DMS114 treated with DMSO at 0.1 percent for 48 hours (cell line): ENCODE measurements around the gene PRDM5.

Experiments used
- DNase-seq: peaks from one replicate; lab custom pipeline; 2025; ENCODE audit not compliant: unreplicated experiment; lab: John Stamatoyannopoulos, UW

PRDM5 gene

DNA sequence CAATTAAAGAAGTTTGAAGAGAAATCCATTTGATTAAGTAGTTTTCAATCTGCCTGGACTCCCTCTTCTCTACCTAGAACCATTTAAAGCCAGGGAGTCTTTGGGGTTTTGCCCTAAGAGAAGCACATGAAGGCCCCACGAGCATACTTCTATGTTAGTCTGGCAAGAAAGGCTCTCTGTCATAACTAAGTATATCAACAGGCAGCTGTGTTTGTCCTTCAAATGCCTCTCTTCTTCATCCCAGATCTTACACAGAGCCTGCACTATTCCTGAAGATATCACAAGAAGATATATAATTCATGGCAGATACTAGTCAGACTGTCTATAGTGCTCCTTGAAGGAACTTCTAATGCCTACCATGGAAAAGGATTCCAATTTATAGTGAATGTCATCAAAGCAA is 206.2 kb downstream of the PRDM5 start:
- DNase-seq, result no peak

DNA sequence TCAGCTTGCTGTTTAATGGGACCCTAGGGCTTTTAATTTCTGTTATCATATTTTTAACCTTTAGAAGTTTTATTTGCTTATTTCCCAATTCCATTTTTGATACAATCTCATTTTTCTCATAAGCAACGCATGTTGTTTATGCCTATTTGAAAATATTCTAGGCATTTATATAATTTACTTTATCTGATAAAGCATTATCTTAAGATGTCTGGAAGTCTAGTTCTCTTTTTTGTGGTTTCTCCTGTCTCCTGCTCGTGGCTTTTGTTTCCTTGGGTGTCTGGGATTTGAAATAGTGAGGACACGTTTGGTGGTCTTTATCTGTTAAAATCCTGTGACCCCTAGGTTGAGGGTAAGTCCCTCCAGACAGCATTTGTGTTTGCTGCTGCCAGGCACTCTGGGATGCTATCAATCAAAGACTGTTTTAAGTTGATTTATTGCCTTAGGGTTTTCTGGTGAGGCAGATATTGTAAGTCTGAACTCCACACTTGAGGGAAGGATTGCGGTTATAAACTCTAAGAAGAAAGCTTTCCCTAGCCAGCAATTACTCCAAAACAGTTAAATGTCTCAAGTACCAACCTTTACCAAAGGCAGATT is 208.0 kb downstream of the PRDM5 start:
- DNase-seq, result no peak

DNA sequence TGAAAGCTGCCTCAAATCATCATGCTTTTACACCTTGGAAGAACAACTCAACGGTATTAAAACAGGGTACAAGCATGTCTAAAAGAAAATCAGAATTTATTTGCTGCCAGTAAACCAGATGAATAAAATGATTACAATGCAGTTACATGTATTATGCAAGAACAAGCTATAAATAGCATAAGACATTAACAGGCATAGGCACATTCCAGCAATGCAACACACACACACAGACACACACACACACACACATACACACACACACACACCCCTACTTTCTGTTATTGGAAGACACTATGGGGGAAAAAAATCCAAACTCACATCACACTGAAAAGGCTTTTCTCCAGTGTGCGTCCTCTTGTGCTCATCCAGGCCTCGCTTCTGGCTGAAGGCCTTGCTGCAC is 212.5 kb downstream of the PRDM5 start:
- no peak for DNase-seq

DNA sequence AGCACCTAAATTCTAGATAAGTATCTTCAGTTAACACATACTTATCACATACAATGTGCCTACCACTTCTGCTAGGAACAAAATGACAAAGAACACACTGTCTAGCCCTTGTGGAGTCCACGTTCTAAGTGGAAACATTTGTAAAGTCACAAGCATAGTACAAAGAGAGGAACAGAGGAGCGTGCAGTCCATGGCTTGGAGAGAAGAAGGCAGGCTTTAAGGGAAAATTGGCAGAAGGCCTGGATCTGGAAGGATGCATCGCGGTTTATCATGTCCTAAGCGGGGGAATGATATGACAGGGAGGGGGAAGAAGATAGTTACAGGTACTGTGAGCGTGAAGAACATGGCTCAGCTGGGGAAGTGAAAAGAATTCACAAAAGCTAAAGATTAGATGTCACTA is 218.0 kb downstream of the PRDM5 start:
- DNase-seq, result no peak

DNA sequence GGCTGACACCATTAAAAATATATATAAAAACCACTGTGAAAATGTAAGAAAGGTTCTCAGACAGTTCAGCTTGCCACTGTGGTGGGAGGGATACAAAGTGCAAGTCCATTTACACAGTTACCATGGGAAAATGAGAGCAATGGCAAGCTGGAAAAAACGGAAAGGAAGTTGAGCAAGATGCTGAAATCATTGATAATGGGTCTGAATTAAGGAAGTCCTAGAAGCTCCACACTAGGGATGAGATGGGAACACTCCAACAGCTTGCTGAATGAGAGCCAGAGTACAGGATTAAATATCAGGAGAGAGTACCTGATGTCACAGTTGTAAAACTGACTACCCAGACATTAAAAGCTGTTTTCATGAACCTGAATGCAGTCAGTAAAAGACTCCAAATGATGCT is 218.6 kb downstream of the PRDM5 start:
- no peak for DNase-seq

DNA sequence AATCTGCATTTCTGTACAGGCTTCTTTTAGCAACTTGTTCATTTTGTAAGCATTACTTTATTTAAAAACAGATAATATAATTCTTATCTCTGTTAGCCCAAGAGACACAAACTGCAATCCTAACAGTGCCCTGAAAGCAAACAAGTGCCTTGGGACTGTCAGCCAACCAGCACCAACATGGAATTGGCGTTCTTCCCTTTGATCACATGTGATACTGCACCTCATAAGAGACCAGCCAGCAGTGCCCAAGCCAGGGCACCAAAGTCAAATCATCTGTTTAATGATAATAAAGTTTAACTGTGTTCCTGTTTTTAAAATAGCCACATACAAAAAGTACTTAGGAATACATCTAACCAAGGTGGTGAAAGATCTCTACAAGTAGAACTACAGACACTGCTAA is 223.2 kb downstream of the PRDM5 start:
- DNase-seq, result no peak

DNA sequence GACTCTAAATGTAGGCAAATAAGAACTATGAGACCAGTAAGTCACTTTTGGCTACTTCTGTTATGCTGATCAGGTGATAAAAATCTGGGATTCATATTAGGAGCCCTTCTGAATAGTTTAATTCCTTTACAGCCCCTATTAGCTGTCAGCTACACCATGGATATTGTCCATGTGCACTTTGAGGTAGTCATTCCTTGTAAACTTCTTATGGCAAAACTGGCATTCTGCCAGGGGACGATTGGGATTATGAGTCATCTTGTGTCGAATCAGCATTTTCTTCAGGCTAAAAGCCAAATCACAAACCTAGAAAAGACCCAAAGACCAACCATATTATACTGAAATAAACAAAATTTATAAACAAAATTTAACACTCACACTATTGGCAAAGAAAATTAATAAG is 227.6 kb downstream of the PRDM5 start:
- no peak for DNase-seq

DNA sequence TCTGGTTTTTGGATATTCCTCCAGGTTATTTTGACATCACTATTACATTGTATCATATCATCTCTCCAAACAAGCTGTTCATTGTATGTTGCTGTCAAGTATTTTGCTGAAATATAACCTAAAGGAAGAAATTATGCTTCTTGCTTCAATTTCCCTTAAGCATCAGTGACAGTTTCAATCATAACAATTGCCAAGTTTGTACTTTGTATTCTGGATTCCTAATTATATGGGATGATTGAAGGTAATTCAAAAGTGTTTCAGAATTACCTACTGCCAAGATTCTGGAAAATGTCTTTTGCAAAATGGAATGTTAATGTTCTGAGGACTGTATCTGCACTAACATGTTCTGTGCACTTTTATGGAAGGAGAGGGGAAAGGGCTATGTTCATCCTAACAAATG is 228.7 kb downstream of the PRDM5 start:
- no peak for DNase-seq

DNA sequence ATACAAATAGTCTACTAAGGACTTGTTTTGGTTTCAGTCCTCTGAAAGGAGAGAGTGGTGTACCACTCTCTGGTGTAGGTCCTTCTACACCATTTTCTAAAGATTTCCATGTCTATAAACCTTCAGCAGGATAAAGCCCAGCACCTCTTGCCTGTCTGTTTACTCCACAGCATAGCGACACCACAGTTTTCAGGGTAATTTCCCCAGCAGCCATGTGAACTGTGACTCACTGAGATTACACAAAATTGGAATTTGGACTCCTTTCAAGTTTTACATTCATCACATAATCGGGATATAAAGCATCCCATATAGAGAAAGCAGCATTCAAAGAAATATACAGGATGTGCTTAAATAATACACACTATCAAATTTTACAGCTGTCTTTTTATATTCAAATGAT is 229.6 kb downstream of the PRDM5 start:
- no peak for DNase-seq

DNA sequence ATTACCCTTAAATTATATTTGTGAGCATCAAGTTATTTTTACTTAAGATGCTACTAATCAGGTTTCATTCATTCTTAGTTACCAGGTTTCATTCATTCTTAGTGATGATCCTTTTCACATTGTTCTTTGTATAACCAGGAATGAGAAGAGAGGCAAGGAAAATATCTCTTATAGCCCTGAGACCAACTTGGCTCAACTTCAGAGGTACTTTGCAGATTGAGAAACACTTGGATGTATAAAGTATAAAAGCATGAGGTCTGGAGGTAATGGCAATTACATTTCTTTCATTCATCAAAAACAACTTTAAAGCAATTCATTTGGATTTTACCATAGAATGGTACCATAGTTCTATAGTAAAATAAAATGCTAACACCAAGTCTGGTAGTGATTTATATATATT is 231.0 kb downstream of the PRDM5 start:
- DNase-seq, result no peak

DNA sequence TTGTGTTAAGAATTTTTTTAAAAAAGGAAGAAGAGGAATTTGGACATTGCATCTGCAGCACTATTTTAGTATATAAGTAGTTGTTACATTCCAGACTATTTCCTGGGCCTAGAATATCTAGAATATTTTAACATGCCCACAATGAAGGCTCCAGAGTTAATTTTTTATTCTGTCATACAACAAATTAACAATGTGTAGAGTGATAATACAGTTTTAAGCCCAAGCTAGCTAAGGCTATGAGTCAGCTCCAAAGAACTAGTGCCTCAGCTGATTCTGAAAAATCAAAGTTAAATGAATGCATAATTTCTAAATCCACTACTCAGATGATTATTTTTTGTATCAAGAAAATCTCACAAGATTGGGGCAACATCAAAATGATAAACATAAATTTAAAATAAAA is 231.4 kb downstream of the PRDM5 start:
- no peak for DNase-seq

DNA sequence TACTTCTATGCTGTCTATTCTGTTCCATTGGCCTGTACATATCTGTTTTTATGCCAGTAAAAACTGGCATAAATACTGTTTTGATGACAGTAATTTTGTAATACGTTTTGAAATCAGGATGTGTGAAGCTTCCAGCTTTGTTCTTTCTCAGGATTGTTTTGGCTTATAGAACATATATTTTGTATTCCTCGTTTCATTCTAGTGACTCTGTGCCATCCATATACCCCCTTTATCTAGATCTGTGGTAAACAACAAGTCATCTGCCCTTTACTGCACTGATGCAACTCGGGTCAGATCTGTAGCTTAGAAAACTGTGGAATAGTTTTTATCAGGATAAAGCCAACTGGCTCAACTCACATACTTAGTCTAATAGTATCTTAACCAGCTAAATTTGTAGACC is 233.7 kb downstream of the PRDM5 start:
- no peak for DNase-seq

DNA sequence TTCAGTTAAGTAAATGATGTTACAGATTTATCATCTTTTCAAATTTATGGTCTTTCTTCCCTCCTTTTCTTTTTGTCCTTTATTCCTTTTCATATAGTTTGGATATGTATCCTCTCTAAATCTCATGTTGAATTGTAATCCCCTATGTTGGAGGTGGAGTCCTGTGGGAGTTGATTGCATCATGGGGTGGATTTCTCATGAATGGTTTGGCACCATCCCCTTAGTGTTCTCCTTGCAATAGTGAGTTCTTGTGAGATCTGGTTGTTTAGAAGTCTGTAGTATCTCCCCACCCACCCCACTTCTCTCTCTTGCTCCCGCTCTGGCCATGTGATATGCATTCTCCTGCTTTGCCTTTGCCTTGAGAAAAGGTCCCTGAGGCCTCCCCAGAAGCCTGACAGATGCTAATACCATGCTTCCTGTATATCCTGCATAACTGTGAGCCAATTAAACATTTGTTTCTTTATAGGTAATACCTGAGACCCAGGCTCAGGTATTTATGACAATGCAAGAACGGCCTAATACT is 236.7 kb downstream of the PRDM5 start:
- DNase-seq, result no peak

DNA sequence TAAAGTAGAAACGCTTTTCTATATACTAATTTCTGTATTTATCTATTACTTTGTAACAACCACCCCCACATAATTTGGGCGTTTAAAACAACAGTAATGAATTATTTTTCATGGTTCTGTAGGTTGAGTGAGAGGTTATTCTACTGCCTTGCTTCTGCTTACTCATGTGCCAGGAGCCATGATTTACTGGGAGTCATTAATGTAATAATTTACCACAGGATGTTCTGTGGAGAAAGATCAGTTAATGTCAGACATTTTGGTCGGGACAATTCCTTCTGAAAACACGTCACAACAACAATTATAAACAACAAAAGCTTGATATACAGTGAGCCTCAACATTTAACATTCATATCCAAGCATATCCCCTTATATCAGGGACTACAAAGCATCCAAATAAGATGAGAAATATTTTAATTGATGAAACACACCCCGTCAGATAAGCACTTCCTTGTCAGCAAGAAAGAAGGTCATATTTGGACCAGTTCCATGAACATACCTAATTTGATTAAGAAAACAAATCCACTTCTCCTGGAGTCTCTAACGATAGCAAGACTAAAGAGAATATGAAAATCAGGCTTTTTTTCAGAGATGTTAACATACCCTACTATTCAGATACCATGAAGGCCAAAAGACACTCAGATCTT is 238.5 kb downstream of the PRDM5 start:
- DNase-seq, result no peak

DNA sequence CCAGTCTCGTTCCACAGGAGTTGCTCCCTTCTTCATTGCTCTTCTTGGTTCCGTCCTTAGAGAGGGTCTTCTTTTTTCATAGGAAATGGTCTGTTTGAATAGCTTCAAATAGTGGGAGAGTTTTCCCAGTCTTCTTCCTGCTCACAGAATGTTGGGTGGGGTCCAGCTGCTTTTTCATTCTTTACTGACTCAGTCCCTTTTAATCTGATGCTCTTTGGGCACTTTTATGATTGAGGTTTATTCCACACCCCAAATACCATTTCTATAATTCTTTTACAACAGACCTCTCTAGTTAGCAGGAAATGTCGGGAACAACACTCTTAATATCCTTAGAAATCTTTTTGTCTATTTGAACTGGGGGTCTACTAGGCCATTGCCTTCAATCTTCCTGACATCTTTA is 239.5 kb downstream of the PRDM5 start:
- no peak for DNase-seq

DNA sequence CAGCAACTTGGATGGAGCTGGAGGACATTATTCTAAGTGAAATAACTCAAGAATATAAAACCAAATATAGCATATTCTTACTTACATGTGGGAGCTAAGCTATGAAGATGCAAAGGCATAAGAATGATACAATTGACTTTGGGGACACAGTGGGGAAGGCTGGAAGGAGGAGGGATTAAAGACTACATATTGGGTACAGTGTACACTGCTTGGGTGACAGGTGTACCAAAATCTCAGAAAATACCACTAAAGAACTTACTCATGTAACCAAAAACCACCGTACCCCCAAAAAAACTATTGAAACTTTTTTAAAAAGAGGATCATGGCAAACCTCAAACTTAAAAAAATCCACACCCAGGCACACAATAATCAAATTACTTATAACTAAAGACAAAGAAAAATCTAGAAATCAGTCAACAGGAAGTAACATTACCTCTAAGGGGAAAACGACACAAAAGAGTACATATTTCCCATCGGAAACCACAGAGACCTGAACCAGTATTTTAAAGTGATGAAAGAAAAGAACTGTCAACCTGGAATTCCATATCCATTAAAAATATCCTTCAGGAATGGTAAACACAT is 241.8 kb downstream of the PRDM5 start:
- DNase-seq, result no peak

DNA sequence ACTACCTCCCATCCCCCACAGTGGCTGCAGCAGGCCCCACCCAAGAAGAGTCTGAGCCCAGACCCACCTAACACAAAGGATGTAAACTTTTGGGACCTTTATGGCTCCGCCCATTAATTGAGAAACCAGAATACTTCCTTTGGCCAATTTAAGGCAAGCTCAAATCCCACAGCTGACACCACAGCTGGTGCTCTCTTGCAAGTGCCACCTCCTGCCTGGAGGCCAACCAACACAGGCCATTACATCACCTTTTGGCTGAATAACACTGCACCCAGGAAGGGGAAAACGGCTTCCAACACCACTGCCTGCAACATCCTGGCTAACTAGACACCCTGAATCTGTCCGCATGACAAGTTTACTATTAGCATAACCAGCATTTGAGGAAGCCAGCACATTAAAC is 248.8 kb downstream of the PRDM5 start:
- no peak for DNase-seq

DNA sequence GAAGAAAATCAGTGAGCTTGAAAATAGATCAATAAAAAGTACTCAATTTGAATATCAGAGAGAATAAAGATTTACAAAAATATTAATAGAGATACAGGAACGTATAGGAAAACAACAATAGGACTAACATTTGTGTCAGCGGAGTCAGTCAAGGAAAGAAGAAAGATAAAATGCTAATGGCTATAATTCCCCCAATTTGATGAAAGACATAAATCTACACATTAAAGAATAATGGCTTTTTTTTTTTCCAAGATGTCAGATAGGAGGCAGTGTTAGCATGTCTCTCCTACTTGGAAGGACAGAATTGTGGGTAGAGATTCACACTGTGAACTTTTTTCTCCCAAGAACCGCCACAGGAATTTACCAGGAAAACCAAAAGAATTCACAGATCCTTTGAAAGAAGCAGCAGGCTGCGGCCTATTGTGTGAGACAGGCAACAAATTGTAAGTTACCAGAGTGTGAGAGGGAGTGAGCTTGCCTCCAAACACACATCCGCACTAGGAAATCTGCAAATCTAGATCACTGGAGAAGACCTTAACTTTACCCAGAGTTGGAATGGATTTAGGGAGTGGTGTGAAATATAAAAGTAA is 249.9 kb downstream of the PRDM5 start:
- DNase-seq, result no peak

DNA sequence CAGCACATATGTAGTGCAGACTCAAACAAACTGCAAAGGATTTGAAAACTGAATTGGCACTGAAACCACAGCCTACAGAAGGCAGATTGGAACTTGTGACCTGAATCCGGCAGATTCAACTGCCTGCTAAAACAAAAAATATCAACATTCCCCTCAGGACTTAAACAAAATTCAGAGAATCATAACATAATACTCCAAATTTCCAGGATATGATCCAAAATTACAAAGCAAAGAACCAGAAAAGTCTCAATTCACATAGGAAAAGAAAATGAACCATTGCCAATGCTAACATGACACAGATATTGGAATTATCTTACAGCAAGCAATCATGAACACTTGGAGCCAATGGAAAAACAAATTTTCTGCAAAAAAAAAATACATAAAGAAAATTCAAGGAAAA is 250.4 kb downstream of the PRDM5 start:
- DNase-seq, result no peak

DNA sequence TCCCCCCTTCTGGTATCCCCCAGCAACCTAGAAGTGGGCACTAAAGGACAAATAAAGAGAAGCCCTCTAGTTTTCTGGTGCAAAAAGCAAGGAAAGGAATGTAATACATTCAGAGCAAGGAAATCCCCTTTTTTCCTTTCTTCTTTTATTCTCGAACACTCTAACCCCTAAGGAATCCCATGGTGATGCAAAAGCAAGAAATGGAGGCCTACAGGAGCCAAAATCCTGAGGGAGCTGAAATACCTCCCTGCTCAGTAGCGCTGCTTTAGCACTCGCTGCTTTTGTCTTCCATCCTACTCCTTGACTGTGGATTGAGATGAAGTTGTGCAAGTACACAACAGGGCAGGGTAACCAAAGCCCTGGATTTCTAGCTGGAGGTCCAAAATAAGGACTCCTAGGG is 251.0 kb downstream of the PRDM5 start:
- DNase-seq, result no peak

DNA sequence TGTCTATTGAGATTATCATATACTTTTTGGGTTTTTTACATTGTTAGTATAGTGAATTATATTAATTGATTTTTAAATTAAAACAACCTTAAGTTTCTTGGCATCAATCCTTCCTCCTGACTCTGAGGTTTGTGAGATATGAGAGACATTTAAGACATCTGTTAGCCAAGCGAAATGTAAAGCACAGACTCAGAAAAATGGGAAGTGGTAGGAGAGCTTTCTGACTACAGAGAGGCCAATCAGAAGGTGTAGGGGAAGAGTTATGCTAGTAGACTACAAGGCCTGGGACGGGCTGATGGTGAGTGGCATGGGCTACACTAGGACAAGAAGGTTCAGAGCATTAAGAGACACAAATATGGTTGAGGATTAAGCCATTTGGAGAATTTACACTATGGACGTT is 255.4 kb downstream of the PRDM5 start:
- DNase-seq, result no peak

DNA sequence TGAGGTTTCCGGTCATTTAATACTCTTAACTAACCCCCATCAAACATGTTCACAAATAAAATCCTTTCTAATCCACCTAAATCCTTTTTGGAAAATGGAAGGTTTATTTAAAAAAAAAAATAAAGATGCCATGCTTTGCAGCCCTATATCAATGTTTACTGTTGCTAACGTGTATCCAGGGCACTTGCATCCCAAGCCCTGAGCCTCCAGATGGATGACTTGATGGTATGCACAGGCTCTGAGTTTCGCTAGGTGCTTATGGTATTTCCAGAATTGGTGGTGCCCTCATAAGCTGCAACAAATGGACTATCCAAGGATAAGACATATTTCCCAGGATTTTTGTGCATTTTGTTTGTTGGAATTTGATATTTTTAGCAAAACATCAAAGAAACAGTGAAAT is 257.7 kb downstream of the PRDM5 start:
- DNase-seq, result no peak
